ENCODE results near the gene RHOV. TPM values are rescaled to one million over a fixed set of nuclear protein-coding genes. Genes with fewer than 3 reads are reported as not detected.
A peak's percentile ranks its signal among the peaks of the same experiment; 100 is the strongest.

RHOV gene, protein sequence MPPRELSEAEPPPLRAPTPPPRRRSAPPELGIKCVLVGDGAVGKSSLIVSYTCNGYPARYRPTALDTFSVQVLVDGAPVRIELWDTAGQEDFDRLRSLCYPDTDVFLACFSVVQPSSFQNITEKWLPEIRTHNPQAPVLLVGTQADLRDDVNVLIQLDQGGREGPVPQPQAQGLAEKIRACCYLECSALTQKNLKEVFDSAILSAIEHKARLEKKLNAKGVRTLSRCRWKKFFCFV
- total RNA-seq = not detected

DNA sequence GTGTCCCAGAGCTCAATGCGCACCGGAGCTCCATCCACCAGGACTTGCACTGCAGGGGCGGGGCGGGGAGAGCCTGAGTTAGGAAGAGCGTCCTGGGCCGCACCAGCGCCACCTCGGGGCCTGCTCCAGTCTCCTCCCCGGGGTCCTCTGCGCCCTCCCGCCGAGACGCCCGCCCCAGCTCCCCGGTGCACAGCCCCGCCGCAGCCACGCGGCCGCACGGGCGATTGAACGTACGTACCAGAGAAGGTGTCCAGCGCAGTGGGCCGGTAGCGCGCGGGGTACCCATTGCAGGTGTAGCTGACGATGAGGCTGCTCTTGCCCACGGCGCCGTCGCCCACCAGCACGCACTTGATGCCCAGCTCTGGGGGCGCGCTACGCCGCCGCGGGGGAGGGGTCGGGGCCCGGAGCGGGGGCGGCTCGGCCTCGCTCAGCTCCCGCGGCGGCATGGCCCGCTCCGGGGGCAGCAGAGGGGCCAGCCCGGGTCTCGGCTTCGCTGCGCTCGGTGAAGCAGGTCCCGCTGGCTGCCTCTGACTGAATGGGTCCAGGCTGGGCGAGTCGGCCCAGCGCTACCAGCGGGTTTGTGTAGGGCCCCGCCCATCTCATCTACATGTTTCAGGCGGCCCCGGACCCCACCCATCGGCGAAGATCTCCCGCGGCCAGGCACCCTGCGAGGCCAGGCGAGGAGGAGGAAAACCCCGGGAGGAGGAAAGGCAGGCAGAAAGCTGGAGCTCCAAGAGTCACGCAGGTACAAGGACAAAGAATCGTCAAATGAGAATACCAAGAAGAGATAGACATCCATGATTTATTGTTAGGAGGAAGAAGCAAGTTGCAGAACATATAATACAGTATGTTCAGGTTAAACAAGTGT is at the start of gene RHOV:
Gene RHOV, minus strand, starts transcription at position 541 of the 868 bp plus-strand sequence. Its CDS starts 95 bp downstream, at position 446.
- Mint-ChIP-seq H3K4me3 (peak within 1 kb of the TSS; percentile 57), H3K36me3 (no peaks in the 10 kb centered on the region), H3K4me1 (peaks cover 11% of the 10 kb centered on the region), H3K27ac (no peak within 1 kb of the TSS), H3K9me3 (ENCODE audit: low read depth) (no peaks in the 10 kb centered on the region), H3K27me3 (peaks cover 18% of the 10 kb centered on the region)
- ATAC-seq (peak; percentile 84), DNase-seq (peak; percentile 56)
- CTCF ChIA-PET = interaction anchor here (1.3 to 12.6 kb wide), 7 partner anchors 8 to 110 kb away, joined by 3 to 180 read pairs (median 10); partner anchors contain the start of genes GCHFR and VPS18

DNA sequence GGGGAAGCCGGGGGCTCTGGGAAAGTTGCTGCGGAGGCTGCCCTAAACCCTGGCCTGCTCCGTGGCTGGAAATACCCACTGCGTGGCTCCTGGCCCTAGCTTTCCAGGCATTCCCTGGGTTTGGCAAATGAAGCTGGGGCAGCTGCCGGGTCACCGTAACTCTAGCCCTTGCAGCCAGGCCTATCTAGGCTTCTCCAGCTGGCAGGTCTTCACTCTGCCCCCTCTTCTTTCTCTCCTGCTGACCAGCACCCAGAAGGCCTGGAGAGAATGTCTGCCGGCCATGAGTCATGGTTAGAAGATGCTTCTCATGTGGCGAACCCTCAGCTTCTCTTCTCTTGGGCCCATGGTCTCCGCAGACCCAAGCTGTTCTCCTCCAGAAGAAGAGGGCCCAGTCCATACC is 49.5 kb upstream of the RHOV start:
- H3K36me3 Mint-ChIP-seq = no peaks in the 10 kb centered on the region
- H3K27me3 Mint-ChIP-seq = peaks cover 39% of the 10 kb centered on the region
- H3K4me3 Mint-ChIP-seq = no peak overlapping the region
- CTCF ChIA-PET = interaction anchor here (1.3 to 2.7 kb wide), 4 partner anchors 12 to 262 kb away, joined by 3 to 11 read pairs (median 4); no protein-coding TSS in a partner anchor
- H3K27ac Mint-ChIP-seq = no peak overlapping the region
- ATAC-seq = no peak
- H3K4me1 Mint-ChIP-seq = peaks cover 16% of the 10 kb centered on the region
- H3K9me3 Mint-ChIP-seq (ENCODE audit: low read depth) = no peaks in the 10 kb centered on the region
- no peak for DNase-seq

- CTCF ChIA-PET = interaction anchor here (0.9 to 1.4 kb wide), 3 partner anchors 19 to 64 kb away, joined by 3 to 4 read pairs (median 4); partner anchors contain the start of gene VPS18
- peaks cover 37% of the 10 kb centered on the region for H3K27me3 Mint-ChIP-seq
- H3K4me3 Mint-ChIP-seq = no peak overlapping the region
- H3K27ac Mint-ChIP-seq = no peak overlapping the region
- H3K9me3 Mint-ChIP-seq (ENCODE audit: low read depth) = no peaks in the 10 kb centered on the region
- ATAC-seq (no peak), DNase-seq (no peak)
- peaks cover 11% of the 10 kb centered on the region for H3K4me1 Mint-ChIP-seq
- no peaks in the 10 kb centered on the region for H3K36me3 Mint-ChIP-seq
Observed at GRCh38 chr15:40922608-40923005, 48.6 kb upstream of the RHOV start.

GRCh38 chr15:40921949-40922607 is 48.0 kb upstream of the RHOV start:
- peaks cover 33% of the 10 kb centered on the region for H3K27me3 Mint-ChIP-seq
- H3K27ac Mint-ChIP-seq = no peak overlapping the region
- DNase-seq = no peak

GRCh38 chr15:40918799-40919392 is 44.9 kb upstream of the RHOV start:
- CTCF ChIA-PET = interaction anchor here (0.9 to 5.6 kb wide), 3 partner anchors 14 to 103 kb away, joined by 3 to 31 read pairs (median 3); no protein-coding TSS in a partner anchor
- H3K27me3 Mint-ChIP-seq = peaks cover 5% of the 10 kb centered on the region
- H3K27ac Mint-ChIP-seq = no peak overlapping the region
- H3K36me3 Mint-ChIP-seq = no peaks in the 10 kb centered on the region
- ATAC-seq = no peak
- no peaks in the 10 kb centered on the region for H3K4me1 Mint-ChIP-seq
- H3K4me3 Mint-ChIP-seq = no peak overlapping the region
- no peaks in the 10 kb centered on the region for H3K9me3 Mint-ChIP-seq (ENCODE audit: low read depth)
- no peak for DNase-seq

More at GRCh38 chr15:40921949-40922607, 48.0 kb upstream of the RHOV start:
- ATAC-seq = no peak
- CTCF ChIA-PET = interaction anchor here (0.7 to 5.6 kb wide), 7 partner anchors 9 to 64 kb away, joined by 3 to 31 read pairs (median 4); partner anchors contain the start of genes CHAC1 and VPS18
- H3K9me3 Mint-ChIP-seq (ENCODE audit: low read depth) = no peaks in the 10 kb centered on the region
- no peak overlapping the region for H3K4me3 Mint-ChIP-seq
- H3K4me1 Mint-ChIP-seq = peaks cover 9% of the 10 kb centered on the region
- no peaks in the 10 kb centered on the region for H3K36me3 Mint-ChIP-seq

GRCh38 chr15:40918146-40918798 is 44.2 kb upstream of the RHOV start:
- CTCF ChIA-PET = interaction anchor here (0.9 to 5.6 kb wide), 4 partner anchors 13 to 103 kb away, joined by 3 to 31 read pairs (median 4); no protein-coding TSS in a partner anchor
- Mint-ChIP-seq H3K36me3 (no peaks in the 10 kb centered on the region), H3K27ac (no peak overlapping the region), H3K27me3 (peaks cover 2% of the 10 kb centered on the region), H3K4me1 (no peaks in the 10 kb centered on the region), H3K4me3 (no peak overlapping the region), H3K9me3 (ENCODE audit: low read depth) (no peaks in the 10 kb centered on the region)
- no peak for DNase-seq
- ATAC-seq = no peak

DNA sequence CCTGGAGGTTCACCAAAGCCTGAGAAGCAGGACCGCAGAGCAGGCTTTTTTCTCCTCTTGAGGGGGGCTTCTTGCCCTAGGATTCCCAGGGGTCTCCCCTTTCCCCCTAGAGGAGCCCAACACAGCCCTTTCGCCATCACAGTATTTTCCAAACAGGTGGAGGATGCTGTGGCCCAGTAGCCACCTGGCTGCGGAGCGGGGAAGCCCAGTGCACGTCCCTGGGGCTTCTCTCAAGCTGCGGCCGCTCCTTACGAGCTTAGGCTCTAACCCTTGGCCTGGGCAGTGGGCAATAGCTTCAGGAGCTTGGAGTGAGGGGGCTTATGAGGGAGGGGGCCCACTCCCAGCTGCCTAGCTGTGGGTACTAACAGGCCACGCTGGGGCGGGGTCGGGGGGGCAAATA is 43.6 kb upstream of the RHOV start:
- Mint-ChIP-seq H3K4me3 (no peak overlapping the region), H3K36me3 (no peaks in the 10 kb centered on the region), H3K4me1 (no peaks in the 10 kb centered on the region), H3K27ac (no peak overlapping the region), H3K9me3 (ENCODE audit: low read depth) (no peaks in the 10 kb centered on the region), H3K27me3 (peaks cover 2% of the 10 kb centered on the region)
- ATAC-seq = no peak
- CTCF ChIA-PET = interaction anchor here (0.9 to 5.6 kb wide), 3 partner anchors 13 to 104 kb away, joined by 3 to 31 read pairs (median 5); no protein-coding TSS in a partner anchor
- DNase-seq = no peak

GRCh38 chr15:40915679-40916078 is 41.6 kb upstream of the RHOV start:
- Mint-ChIP-seq H3K27me3 (peaks cover 2% of the 10 kb centered on the region), H3K4me3 (no peak overlapping the region)
- no peak for ATAC-seq

DNA sequence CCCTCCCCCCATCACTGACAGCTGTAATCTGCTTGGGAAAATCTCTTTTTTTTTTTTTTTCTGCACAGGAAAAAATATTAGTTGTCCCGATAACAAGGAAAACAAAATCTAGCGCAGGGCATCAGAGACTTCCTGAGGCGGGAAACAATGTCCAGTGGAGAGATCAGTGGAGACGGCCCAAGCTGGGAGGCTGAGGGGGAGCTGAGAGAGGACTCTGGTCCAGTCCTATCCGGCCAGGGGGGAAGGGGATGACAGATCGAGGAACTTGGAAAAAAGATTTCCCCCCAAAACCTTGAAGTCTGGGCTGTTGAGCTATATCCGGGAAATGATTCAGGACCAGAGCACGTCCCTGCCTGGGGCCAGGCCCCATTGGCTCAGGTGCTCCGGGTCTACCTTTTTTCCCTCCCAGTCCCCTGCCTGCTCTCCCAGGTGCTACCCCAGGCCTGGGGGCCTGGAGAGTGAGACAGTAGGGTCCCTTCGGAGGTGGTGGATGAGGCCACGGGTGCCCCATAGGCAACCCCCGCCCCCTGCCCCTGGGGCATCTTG is 41.2 kb upstream of the RHOV start:
- Mint-ChIP-seq H3K36me3 (no peaks in the 10 kb centered on the region), H3K4me3 (no peak overlapping the region), H3K27ac (no peak overlapping the region), H3K4me1 (no peaks in the 10 kb centered on the region), H3K27me3 (peaks cover 2% of the 10 kb centered on the region), H3K9me3 (ENCODE audit: low read depth) (no peaks in the 10 kb centered on the region)
- DNase-seq (no peak), ATAC-seq (no peak)
- CTCF ChIA-PET = interaction anchor here (0.6 to 1.1 kb wide), 6 partner anchors 11 to 421 kb away, joined by 3 to 4 read pairs (median 3); partner anchors contain the start of gene VPS18

More at GRCh38 chr15:40915679-40916078, 41.6 kb upstream of the RHOV start:
- DNase-seq = no peak
- CTCF ChIA-PET = interaction anchor here (1.0 to 1.4 kb wide), 3 partner anchors 11 to 269 kb away, joined by 3 to 4 read pairs (median 3); no protein-coding TSS in a partner anchor
- no peaks in the 10 kb centered on the region for H3K36me3 Mint-ChIP-seq
- H3K9me3 Mint-ChIP-seq (ENCODE audit: low read depth) = no peaks in the 10 kb centered on the region
- H3K4me1 Mint-ChIP-seq = no peaks in the 10 kb centered on the region
- no peak overlapping the region for H3K27ac Mint-ChIP-seq

GRCh38 chr15:40914486-40914885 is 40.5 kb upstream of the RHOV start:
- ATAC-seq = no peak
- H3K27ac Mint-ChIP-seq = no peak overlapping the region

DNA sequence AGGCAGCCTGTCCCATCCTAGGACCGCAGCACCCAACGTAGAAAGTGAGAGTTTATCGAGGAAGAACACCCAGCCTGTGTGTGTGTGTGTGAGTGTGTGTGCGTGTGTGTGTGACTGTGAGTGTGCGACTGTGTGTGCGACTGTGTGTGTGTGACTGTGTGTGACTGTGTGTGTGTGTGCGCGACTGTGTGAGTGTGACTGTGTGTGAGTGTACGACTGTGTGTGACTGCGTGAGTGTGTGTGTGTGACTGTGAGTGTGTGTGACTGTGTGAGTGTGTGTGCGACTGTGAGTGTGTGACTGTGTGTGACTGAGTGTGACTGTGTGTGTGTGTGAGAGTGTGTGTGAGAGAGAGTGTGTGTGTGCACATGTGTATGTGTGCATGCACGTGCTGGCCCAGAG is 40.0 kb upstream of the RHOV start:
- ATAC-seq (no peak), DNase-seq (no peak)
- H3K9me3 Mint-ChIP-seq (ENCODE audit: low read depth) = no peaks in the 10 kb centered on the region
- H3K27ac Mint-ChIP-seq = no peak overlapping the region
- no peaks in the 10 kb centered on the region for H3K36me3 Mint-ChIP-seq
- H3K27me3 Mint-ChIP-seq = peaks cover 2% of the 10 kb centered on the region
- no peak overlapping the region for H3K4me3 Mint-ChIP-seq
- CTCF ChIA-PET = interaction anchor here (1.0 kb wide), 1 partner anchor 28 kb away, joined by 3 read pairs; no protein-coding TSS in a partner anchor
- no peaks in the 10 kb centered on the region for H3K4me1 Mint-ChIP-seq

More at GRCh38 chr15:40914486-40914885, 40.5 kb upstream of the RHOV start:
- H3K27me3 Mint-ChIP-seq = peaks cover 2% of the 10 kb centered on the region
- no peaks in the 10 kb centered on the region for H3K4me1 Mint-ChIP-seq
- no peak overlapping the region for H3K4me3 Mint-ChIP-seq
- H3K9me3 Mint-ChIP-seq (ENCODE audit: low read depth) = no peaks in the 10 kb centered on the region
- DNase-seq = no peak
- no peaks in the 10 kb centered on the region for H3K36me3 Mint-ChIP-seq
- CTCF ChIA-PET = interaction anchor here (0.9 to 1.1 kb wide), 3 partner anchors 20 to 274 kb away, joined by 3 read pairs; partner anchors contain the start of gene VPS18

GRCh38 chr15:40912478-40912877 is 38.4 kb upstream of the RHOV start:
- H3K36me3 Mint-ChIP-seq = no peaks in the 10 kb centered on the region
- H3K9me3 Mint-ChIP-seq (ENCODE audit: low read depth) = no peaks in the 10 kb centered on the region
- H3K4me3 Mint-ChIP-seq = no peak overlapping the region
- no peak overlapping the region for H3K27ac Mint-ChIP-seq
- ATAC-seq (no peak), DNase-seq (no peak)
- peaks cover 2% of the 10 kb centered on the region for H3K27me3 Mint-ChIP-seq
- CTCF ChIA-PET = interaction anchor here (1.5 to 10.7 kb wide), 2 partner anchors 11 to 17 kb away, joined by 3 to 102 read pairs; partner anchors contain the start of gene VPS18
- H3K4me1 Mint-ChIP-seq = peaks cover 2% of the 10 kb centered on the region

Measured in activated CD8-positive, alpha-beta memory T cell treated with anti-CD3 and anti-CD28 coated beads, Interleukin-2, amount 10 ng/mL, durations not matched to agents 7 days and 5 days (primary cell).